ENCODE results near the gene CDC7. TPM values are rescaled to one million over a fixed set of nuclear protein-coding genes. Genes with fewer than 3 reads are reported as not detected.
"Not testable (repeated sequence)": the region's sequence is repeated elsewhere in the genome, so short reads cannot be mapped to it uniquely, and the experiment has no call there.

The CDC7 gene
- total RNA-seq, 1 donor from 2014 or later, result 4.3 TPM

DNA sequence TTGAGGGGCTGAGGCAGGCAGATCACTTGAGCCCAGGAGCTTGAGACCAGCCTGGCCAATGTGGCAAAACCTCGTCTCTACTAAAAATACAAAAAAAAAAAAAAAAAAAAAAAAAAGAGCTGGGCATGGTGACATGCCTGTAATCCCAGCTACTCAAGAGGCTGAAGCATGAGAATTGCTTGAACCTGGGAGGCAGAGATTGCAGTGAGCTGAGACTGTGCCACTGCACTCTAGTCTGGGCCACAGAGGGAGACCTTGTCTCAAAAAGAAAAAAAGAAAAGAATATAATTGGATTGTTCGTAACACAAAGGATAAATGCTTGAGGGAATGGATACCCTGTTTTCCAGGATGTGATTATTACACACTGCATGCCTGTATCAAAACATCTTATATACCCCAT, 18.5 kb downstream of the CDC7 start:
- H3K9me3 Mint-ChIP-seq (ENCODE audit: unreplicated experiment); H3K4me3 Mint-ChIP-seq (ENCODE audit: unreplicated experiment); H3K27ac Mint-ChIP-seq (ENCODE audit: unreplicated experiment); H3K36me3 Mint-ChIP-seq (ENCODE audit: unreplicated experiment); DNase-seq (ENCODE audit: extremely low spot score, unreplicated experiment); H3K27me3 Mint-ChIP-seq (ENCODE audit: unreplicated experiment): not testable (repeated sequence)
- TF ChIP-seq, protein P1, sequence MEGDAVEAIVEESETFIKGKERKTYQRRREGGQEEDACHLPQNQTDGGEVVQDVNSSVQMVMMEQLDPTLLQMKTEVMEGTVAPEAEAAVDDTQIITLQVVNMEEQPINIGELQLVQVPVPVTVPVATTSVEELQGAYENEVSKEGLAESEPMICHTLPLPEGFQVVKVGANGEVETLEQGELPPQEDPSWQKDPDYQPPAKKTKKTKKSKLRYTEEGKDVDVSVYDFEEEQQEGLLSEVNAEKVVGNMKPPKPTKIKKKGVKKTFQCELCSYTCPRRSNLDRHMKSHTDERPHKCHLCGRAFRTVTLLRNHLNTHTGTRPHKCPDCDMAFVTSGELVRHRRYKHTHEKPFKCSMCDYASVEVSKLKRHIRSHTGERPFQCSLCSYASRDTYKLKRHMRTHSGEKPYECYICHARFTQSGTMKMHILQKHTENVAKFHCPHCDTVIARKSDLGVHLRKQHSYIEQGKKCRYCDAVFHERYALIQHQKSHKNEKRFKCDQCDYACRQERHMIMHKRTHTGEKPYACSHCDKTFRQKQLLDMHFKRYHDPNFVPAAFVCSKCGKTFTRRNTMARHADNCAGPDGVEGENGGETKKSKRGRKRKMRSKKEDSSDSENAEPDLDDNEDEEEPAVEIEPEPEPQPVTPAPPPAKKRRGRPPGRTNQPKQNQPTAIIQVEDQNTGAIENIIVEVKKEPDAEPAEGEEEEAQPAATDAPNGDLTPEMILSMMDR (IDR thresholded peaks at IDR 0.05), result peak; percentile 35
- peaks cover 11% of the 10 kb centered on the region for H3K4me1 Mint-ChIP-seq (ENCODE audit: unreplicated experiment)

GRCh38 chr1:91520942-91521507, 20.4 kb downstream of the CDC7 start:
- TF ChIP-seq, protein P1 (IDR thresholded peaks at IDR 0.05), result no peak
- Mint-ChIP-seq H3K27me3 (ENCODE audit: unreplicated experiment) (no peaks in the 10 kb centered on the region), H3K9me3 (ENCODE audit: unreplicated experiment) (no peaks in the 10 kb centered on the region), H3K4me3 (ENCODE audit: unreplicated experiment) (no peak overlapping the region), H3K4me1 (ENCODE audit: unreplicated experiment) (peaks cover 14% of the 10 kb centered on the region), H3K36me3 (ENCODE audit: unreplicated experiment) (peaks cover 3% of the 10 kb centered on the region), H3K27ac (ENCODE audit: unreplicated experiment) (no peak overlapping the region)
- DNase-seq (ENCODE audit: extremely low spot score, unreplicated experiment), result no peak

- TF ChIP-seq, protein P1 (IDR thresholded peaks at IDR 0.05), result no peak
These were observed 22.8 kb downstream of the CDC7 start for GRCh38 chr1:91523482-91523881.

DNA sequence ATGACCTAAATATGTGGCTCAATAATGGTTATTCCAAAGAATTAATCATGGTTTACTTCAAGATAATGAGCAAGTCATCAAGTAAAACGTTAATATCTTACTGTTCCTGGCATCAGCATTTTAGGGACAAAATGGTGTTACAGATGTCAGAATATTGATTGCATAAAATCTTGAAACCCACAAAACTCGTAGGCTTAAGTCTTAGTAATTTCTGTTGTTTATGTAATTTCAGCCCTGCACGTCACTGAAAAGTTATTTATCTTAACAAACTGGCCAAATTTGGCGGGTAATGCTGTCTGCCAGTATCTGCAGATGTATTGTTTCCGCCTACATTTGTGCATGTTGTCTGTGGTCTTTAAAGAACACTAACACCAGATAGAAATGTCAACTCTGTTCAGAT, 25.8 kb downstream of the CDC7 start:
- no peak for DNase-seq (ENCODE audit: extremely low spot score, unreplicated experiment)
- TF ChIP-seq, protein P1 (IDR thresholded peaks at IDR 0.05), result no peak
- Mint-ChIP-seq H3K4me1 (ENCODE audit: unreplicated experiment) (peaks cover 44% of the 10 kb centered on the region), H3K27me3 (ENCODE audit: unreplicated experiment) (no peaks in the 10 kb centered on the region), H3K27ac (ENCODE audit: unreplicated experiment) (no peak overlapping the region), H3K4me3 (ENCODE audit: unreplicated experiment) (no peak overlapping the region), H3K36me3 (ENCODE audit: unreplicated experiment) (no peaks in the 10 kb centered on the region), H3K9me3 (ENCODE audit: unreplicated experiment) (no peaks in the 10 kb centered on the region)

More at GRCh38 chr1:91523482-91523881, 22.8 kb downstream of the CDC7 start:
- Mint-ChIP-seq H3K27ac (ENCODE audit: unreplicated experiment) (no peak overlapping the region), H3K9me3 (ENCODE audit: unreplicated experiment) (no peaks in the 10 kb centered on the region), H3K4me1 (ENCODE audit: unreplicated experiment) (peaks cover 33% of the 10 kb centered on the region), H3K36me3 (ENCODE audit: unreplicated experiment) (no peaks in the 10 kb centered on the region), H3K27me3 (ENCODE audit: unreplicated experiment) (no peaks in the 10 kb centered on the region), H3K4me3 (ENCODE audit: unreplicated experiment) (no peak overlapping the region)
- DNase-seq (ENCODE audit: extremely low spot score, unreplicated experiment), result no peak

GRCh38 chr1:91527266-91527765, 26.7 kb downstream of the CDC7 start:
- Mint-ChIP-seq H3K9me3 (ENCODE audit: unreplicated experiment) (no peaks in the 10 kb centered on the region), H3K36me3 (ENCODE audit: unreplicated experiment) (no peaks in the 10 kb centered on the region), H3K27me3 (ENCODE audit: unreplicated experiment) (no peaks in the 10 kb centered on the region), H3K4me1 (ENCODE audit: unreplicated experiment) (peaks cover 44% of the 10 kb centered on the region), H3K4me3 (ENCODE audit: unreplicated experiment) (no peak overlapping the region), H3K27ac (ENCODE audit: unreplicated experiment) (peak overlapping the region; percentile 85)
- DNase-seq (ENCODE audit: extremely low spot score, unreplicated experiment), result no peak
- TF ChIP-seq, protein P1 (IDR thresholded peaks at IDR 0.05), result no peak
